GM12891 (cell line): ENCODE results near the gene PPP4R3B.
A peak's percentile ranks its signal among the peaks of the same experiment; 100 is the strongest.

Source experiments
- DNase-seq: peaks from one replicate; pipeline ENCODE4 v3.0.0; 2011; ENCODE audit warnings: low spot score; ENCODE audit not compliant: insufficient read length
- FAIRE-seq: peaks from 2 replicates; lab custom pipeline; 2011; peaks lifted over from hg19 to GRCh38; lab: Jason Lieb, UNC
- PAX5 ChIP-seq: IDR thresholded peaks from 2 replicates; pipeline ENCODE4 v1.6.1; 2011; ENCODE audit warnings: low read length, moderate library complexity, mild to moderate bottlenecking; ENCODE audit not compliant: insufficient read depth, severe bottlenecking
- POLR2A ChIP-seq: IDR thresholded peaks from 2 replicates; pipeline ENCODE4 v1.6.1; 2011; ENCODE audit warnings: low read depth, low read length, control low read depth
- POLR2AphosphoS5 ChIP-seq: IDR thresholded peaks from 2 replicates; pipeline ENCODE4 v1.6.1; 2011; ENCODE audit warnings: low read depth, low read length, control low read depth
- POU2F2 ChIP-seq: IDR thresholded peaks from 2 replicates; pipeline ENCODE4 v1.6.1; 2011; ENCODE audit warnings: low read depth, mild to moderate bottlenecking, control low read depth, low read length, moderate library complexity
- SPI1 ChIP-seq: IDR thresholded peaks from 2 replicates; pipeline ENCODE4 v1.6.1; 2011; ENCODE audit warnings: low read depth, low read length, control low read depth
- TAF1 ChIP-seq: IDR thresholded peaks from 2 replicates; pipeline ENCODE4 v1.6.1; 2011; ENCODE audit warnings: low read depth, low read length, control low read depth

The PPP4R3B gene

DNA sequence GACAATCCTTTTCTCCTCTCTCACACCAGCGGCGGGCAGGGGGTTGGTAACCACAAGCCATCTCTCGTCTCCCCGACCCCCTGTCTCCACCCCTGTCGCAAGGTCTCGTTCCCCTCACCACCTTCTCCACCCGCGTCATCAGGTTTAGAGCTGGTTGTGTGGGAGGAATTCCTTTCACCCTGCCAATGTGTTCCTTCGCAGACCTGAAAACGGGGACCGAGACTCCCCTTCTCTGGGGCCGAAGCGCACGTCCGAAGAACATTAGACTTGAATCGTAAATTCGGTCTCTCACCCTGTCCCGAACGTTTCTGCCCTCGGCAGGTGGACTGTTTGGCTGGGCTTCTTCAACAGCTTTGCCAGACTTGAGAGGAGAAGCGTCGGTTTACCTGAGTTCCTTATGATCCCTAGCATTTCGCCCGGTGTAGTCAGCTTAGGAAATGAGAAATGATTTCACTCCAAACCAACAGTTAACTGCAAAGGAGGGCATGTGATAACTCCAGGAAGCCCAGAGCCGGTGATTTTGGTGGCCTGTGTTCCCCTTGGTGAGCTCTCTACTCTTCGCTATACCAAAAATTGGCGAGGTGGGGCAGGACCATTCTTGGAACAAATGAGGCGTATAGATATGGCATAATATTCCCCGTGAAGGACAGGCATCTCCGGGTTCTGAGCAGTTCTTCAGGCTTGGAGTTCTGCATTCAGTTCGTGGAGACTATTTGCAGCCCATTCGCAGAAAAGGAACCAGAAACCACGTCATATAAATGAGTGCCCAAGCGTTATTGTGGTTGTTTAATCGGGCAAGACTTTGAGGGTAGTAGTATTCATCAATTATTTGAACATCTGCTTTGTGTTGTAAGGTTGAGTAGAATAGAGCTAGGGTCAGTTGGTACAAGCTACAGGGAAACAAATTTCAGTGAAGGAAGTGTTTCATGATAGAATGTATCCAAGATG, 97.2 kb downstream of the PPP4R3B start:
- peak; percentile 20 for FAIRE-seq
- TF ChIP-seq POLR2A (no peak), POU2F2 (no peak), POLR2AphosphoS5 (no peak), TAF1 (no peak), SPI1 (no peak), PAX5 (no peak)

GRCh38 chr2:55518841-55519165, 98.6 kb downstream of the PPP4R3B start:
- DNase-seq (peak; percentile 21), FAIRE-seq (no peak)
- TF ChIP-seq POU2F2 = no peak
- no peak for TF ChIP-seq SPI1
- no peak for TF ChIP-seq POLR2A
- TF ChIP-seq POLR2AphosphoS5 = no peak
- no peak; the same call in 1 of the 2 replicates for TF ChIP-seq TAF1
- TF ChIP-seq PAX5 = no peak

More for the DNA sequence above, 97.2 kb downstream of the PPP4R3B start:
- DNase-seq = peak; percentile 11

- DNase-seq (no peak), FAIRE-seq (no peak)
- TF ChIP-seq PAX5 = no peak
- no peak for TF ChIP-seq SPI1
- TF ChIP-seq POU2F2 = no peak
- TF ChIP-seq POLR2AphosphoS5 = no peak
- TF ChIP-seq TAF1 = no peak
- TF ChIP-seq POLR2A = no peak
Observed at GRCh38 chr2:55511508-55512124, 105.8 kb downstream of the PPP4R3B start.

DNA sequence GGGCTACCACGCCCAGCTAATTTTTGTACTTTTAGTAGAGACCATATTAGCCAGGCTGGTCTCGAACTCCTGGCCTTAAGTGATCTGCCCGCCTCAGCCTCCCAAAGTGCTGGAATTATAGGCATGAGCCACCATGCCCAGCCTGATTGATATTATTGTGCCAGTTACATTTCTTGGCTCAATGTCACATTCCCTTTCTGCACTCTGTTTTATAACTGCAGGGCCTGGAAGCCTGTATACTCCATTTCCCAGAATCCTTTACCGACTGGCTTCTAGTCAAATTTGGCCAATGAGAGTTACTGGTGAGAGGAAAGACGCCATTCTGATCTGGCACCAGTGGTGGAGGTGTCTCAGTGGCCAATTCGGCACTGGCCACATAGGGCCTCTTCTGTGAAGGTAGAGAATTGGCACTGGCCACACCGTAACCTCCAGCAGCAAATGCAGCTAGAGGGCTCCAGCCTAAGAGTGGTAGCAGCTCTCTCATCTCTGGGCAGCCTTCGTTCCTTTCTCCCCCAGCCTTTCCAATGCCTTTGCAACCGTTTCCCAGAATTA, 114.8 kb downstream of the PPP4R3B start:
- DNase-seq (no peak), FAIRE-seq (no peak)
- no peak for TF ChIP-seq POU2F2
- no peak for TF ChIP-seq TAF1
- TF ChIP-seq POLR2AphosphoS5 = no peak
- TF ChIP-seq PAX5 = no peak
- TF ChIP-seq SPI1 = no peak
- no peak for TF ChIP-seq POLR2A

GRCh38 chr2:55500025-55500424, 117.4 kb downstream of the PPP4R3B start:
- DNase-seq (no peak), FAIRE-seq (no peak)
- TF ChIP-seq TAF1 (no peak), POU2F2 (no peak), POLR2A (no peak), PAX5 (no peak), POLR2AphosphoS5 (no peak), SPI1 (no peak)

- no peak for FAIRE-seq
- no peak for TF ChIP-seq SPI1
- no peak for TF ChIP-seq POLR2AphosphoS5
- TF ChIP-seq POU2F2 = no peak
- no peak for TF ChIP-seq TAF1
- TF ChIP-seq PAX5 = no peak
- no peak for TF ChIP-seq POLR2A
- no peak for DNase-seq
Observed at GRCh38 chr2:55498582-55498981, 118.8 kb downstream of the PPP4R3B start.
